H9 (cell line): ENCODE results near the gene TMEM106A. TPM values are rescaled to one million over a fixed set of nuclear protein-coding genes. Genes with fewer than 3 reads are reported as not detected.

Experiments used
- DNase-seq: peaks from one replicate; pipeline ENCODE4 v3.0.0-alpha.2; 2017
- H2AFZ ChIP-seq: one replicate; pipeline ENCODE4 v1.6.1; 2013; ENCODE audit warnings: mild to moderate bottlenecking, low read length, control low read depth, moderate library complexity
- H2AK5ac ChIP-seq: 2 replicates; pipeline ENCODE4 v1.6.1; 2013; ENCODE audit warnings: low read length, control low read depth, mixed read lengths; ENCODE audit not compliant: insufficient read length
- H2BK120ac ChIP-seq: one replicate; pipeline ENCODE4 v1.6.1; 2013; ENCODE audit warnings: low read depth, mild to moderate bottlenecking, low read length, control low read depth, inconsistent platforms; ENCODE audit not compliant: poor library complexity, severe bottlenecking
- H2BK12ac ChIP-seq: 2 replicates; pipeline ENCODE4 v1.6.1; 2013; ENCODE audit warnings: low read length, control low read depth, mixed read lengths, low read depth; ENCODE audit not compliant: insufficient read length
- H2BK15ac ChIP-seq: 2 replicates; pipeline ENCODE4 v1.6.1; 2013; ENCODE audit warnings: low read depth, low read length, control low read depth
- H2BK20ac ChIP-seq: one replicate; pipeline ENCODE4 v1.6.1; 2013; ENCODE audit warnings: low read depth, mild to moderate bottlenecking, low read length, control low read depth, inconsistent platforms; ENCODE audit not compliant: poor library complexity, severe bottlenecking
- H2BK5ac ChIP-seq: 2 replicates; pipeline ENCODE4 v1.6.1; 2013; ENCODE audit warnings: low read length, control low read depth, mixed read lengths; ENCODE audit not compliant: insufficient read length
- H3K14ac ChIP-seq: 2 replicates; pipeline ENCODE4 v1.6.1; 2013; ENCODE audit warnings: low read length, control low read depth; ENCODE audit not compliant: insufficient read depth
- H3K18ac ChIP-seq: 2 replicates; pipeline ENCODE4 v1.6.1; 2013; ENCODE audit warnings: low read depth, mild to moderate bottlenecking, mixed read lengths, low read length, control low read depth; ENCODE audit not compliant: insufficient read length
- H3K23ac ChIP-seq: 2 replicates; pipeline ENCODE4 v1.6.1; 2013; ENCODE audit warnings: low read length, control low read depth, mixed read lengths, low read depth; ENCODE audit not compliant: insufficient read length
- H3K23me2 ChIP-seq: 2 replicates; pipeline ENCODE4 v1.6.1; 2013; ENCODE audit warnings: low read depth, mild to moderate bottlenecking, mixed read lengths, low read length, control low read depth; ENCODE audit not compliant: insufficient read length, poor library complexity, severe bottlenecking
- H3K27ac ChIP-seq: 2 replicates; pipeline ENCODE4 v1.5.1; 2013; ENCODE audit warnings: low read length, control low read depth, mixed read lengths, low read depth; ENCODE audit not compliant: insufficient read length
- H3K27me3 ChIP-seq: 2 replicates; pipeline ENCODE4 v1.6.1; 2013; ENCODE audit warnings: low read length, control low read depth, inconsistent platforms; ENCODE audit not compliant: insufficient read depth
- H3K4ac ChIP-seq: 2 replicates; pipeline ENCODE4 v1.6.1; 2013; ENCODE audit warnings: low read depth, mild to moderate bottlenecking, control low read depth, inconsistent platforms, low read length, moderate library complexity
- H3K4me1 ChIP-seq: 2 replicates; pipeline ENCODE4 v1.6.1; 2013; ENCODE audit warnings: low read length, control low read depth, inconsistent platforms; ENCODE audit not compliant: insufficient read depth
- H3K4me2 ChIP-seq: 2 replicates; pipeline ENCODE4 v1.6.1; 2013; ENCODE audit warnings: low read length, control low read depth, mixed read lengths; ENCODE audit not compliant: insufficient read length, insufficient read depth
- H3K56ac ChIP-seq: 2 replicates; pipeline ENCODE4 v1.6.1; 2013; ENCODE audit warnings: low read depth, mild to moderate bottlenecking, mixed read lengths, low read length, control low read depth; ENCODE audit not compliant: insufficient read length
- H3K79me1 ChIP-seq: 2 replicates; pipeline ENCODE4 v1.6.1; 2013; ENCODE audit warnings: low read depth, mild to moderate bottlenecking, moderate library complexity, low read length, control low read depth, inconsistent platforms; ENCODE audit not compliant: insufficient read depth, poor library complexity, severe bottlenecking
- H3K79me2 ChIP-seq: 2 replicates; pipeline ENCODE4 v1.6.1; 2013; ENCODE audit warnings: low read length, control low read depth, inconsistent platforms; ENCODE audit not compliant: insufficient read depth
- H3K9ac ChIP-seq: 2 replicates; pipeline ENCODE4 v1.6.1; 2013; ENCODE audit warnings: low read length, control low read depth, mixed read lengths; ENCODE audit not compliant: insufficient read length; ENCODE audit errors: extremely low read depth
- H3K9me3 ChIP-seq: one replicate; pipeline ENCODE4 v1.6.1; 2013; ENCODE audit warnings: low read depth, low read length, inconsistent platforms; ENCODE audit not compliant: control insufficient read depth
- H3T11ph ChIP-seq: one replicate; pipeline ENCODE4 v1.6.1; 2013; ENCODE audit warnings: mild to moderate bottlenecking, low read length, control low read depth, inconsistent platforms
- H4K20me1 ChIP-seq: one replicate; pipeline ENCODE4 v1.6.1; 2013; ENCODE audit not compliant: control insufficient read depth, insufficient read length, insufficient read depth
- H4K5ac ChIP-seq: 2 replicates; pipeline ENCODE4 v1.6.1; 2013; ENCODE audit warnings: low read depth, mild to moderate bottlenecking, mixed read lengths, low read length, control low read depth; ENCODE audit not compliant: insufficient read length
- H4K8ac ChIP-seq: replicated peaks from 2 replicates; pipeline ENCODE4 v1.6.1; 2013; ENCODE audit warnings: low read length, control low read depth, mixed read lengths, low read depth; ENCODE audit not compliant: insufficient read length
- H4K91ac ChIP-seq: 2 replicates; pipeline ENCODE4 v1.6.1; 2013; ENCODE audit warnings: low read depth, mild to moderate bottlenecking, moderate library complexity, mixed read lengths, low read length, control low read depth; ENCODE audit not compliant: insufficient read length
- H3K27ac Mint-ChIP-seq, 3 experiments: 2 replicates in 2 of 3; 3 replicates in 1 of 3; pipeline ENCODE4 v1.8.0; 2020 to 2021; ENCODE audit warnings: mixed read lengths in 3 of 3, mild to moderate bottlenecking in 1 of 3, moderate library complexity in 1 of 3
- H3K27me3 Mint-ChIP-seq: 2 replicates; pipeline ENCODE4 v1.8.0; 2021; ENCODE audit warnings: low read depth, mild to moderate bottlenecking, moderate library complexity, mixed read lengths
- H3K36me3 Mint-ChIP-seq, 3 experiments: 2 replicates in 2 of 3; 3 replicates in 1 of 3; pipeline ENCODE4 v1.8.0; 2020 to 2021; ENCODE audit warnings: low read depth in 3 of 3, mixed read lengths in 3 of 3; ENCODE audit not compliant: insufficient read depth in 1 of 3
- H3K4me1 Mint-ChIP-seq, 2 experiments: 2 replicates each; pipeline ENCODE4 v1.8.0; 2020; ENCODE audit warnings: mixed read lengths in 2 of 2
- H3K4me3 Mint-ChIP-seq, 2 experiments: 2 replicates in 1 of 2; 3 replicates in 1 of 2; pipeline ENCODE4 v1.8.0; 2020 to 2021; ENCODE audit warnings: mild to moderate bottlenecking in 2 of 2, mixed read lengths in 2 of 2, moderate library complexity in 1 of 2
- H3K9me3 Mint-ChIP-seq, 2 experiments: 2 replicates in 1 of 2; 3 replicates in 1 of 2; pipeline ENCODE4 v1.8.0; 2020; ENCODE audit warnings: mild to moderate bottlenecking in 2 of 2, mixed read lengths in 2 of 2, moderate library complexity in 1 of 2
- CTCF ChIP-seq: fragments of 200-600 bp; sonication (generic); conservative IDR thresholded peaks from 3 replicates; pipeline ENCODE4 v1.8.0; 2021; ENCODE audit warnings: antibody characterized with exemption, mild to moderate bottlenecking
- WGBS: extraction: QIAGEN DNeasy Blood & Tissue Kit; methylation state at CpG from one replicate; pipeline ENCODE4 v1.1.7; 2013; ENCODE audit warnings: missing lambda C conversion rate, low lambda C conversion rate, mixed read lengths; ENCODE audit not compliant: insufficient read length; ENCODE audit errors: extremely low coverage; 5-methylcytosine and 5-hydroxymethylcytosine counted together
- total RNA-seq: library from RNA; stranded (reverse); gene quantifications from 2 replicates; pipeline ENCODE4 v1.2.1, GENCODE V29; 2021

TMEM106A gene
- total RNA-seq, 1 experiment from 2014 or later = 3.7 TPM

- H2BK120ac ChIP-seq = no peak overlapping the region
- H3K23ac ChIP-seq = no peak overlapping the region
- Mint-ChIP-seq H3K9me3 (no peaks in the 10 kb centered on the region), H3K27ac (no peak overlapping the region; a peak in 1 of 7 replicates), H3K4me1 (peaks cover 17 to 20% of the 10 kb centered on the region in 2 experiments), H3K36me3 (peaks cover 0 to 13% (median 13%) of the 10 kb centered on the region in 3 experiments; a peak in 5 of 7 replicates), H3K4me3 (peak overlapping the region; percentile 91 to 95), H3K27me3 (no peaks in the 10 kb centered on the region; the same call in 1 of the 2 replicates)
- H3K79me2 ChIP-seq = no peaks in the 10 kb centered on the region
- no peaks in the 10 kb centered on the region for H3K27me3 ChIP-seq
- H3K9ac ChIP-seq = no peak overlapping the region
- H2BK12ac ChIP-seq = no peak overlapping the region
- no peak overlapping the region for H2BK20ac ChIP-seq
- H2AK5ac ChIP-seq = no peak overlapping the region
- H3T11ph ChIP-seq = no peak overlapping the region
- H2BK15ac ChIP-seq = no peak overlapping the region
- H3K56ac ChIP-seq = no peak overlapping the region
- H3K4me2 ChIP-seq = peak overlapping the region; percentile 70
- no peak for TF ChIP-seq CTCF
- H3K23me2 ChIP-seq = peaks cover 7% of the 10 kb centered on the region
- no peak overlapping the region for H2BK5ac ChIP-seq
- H2AFZ ChIP-seq = no peak overlapping the region
- H3K4me1 ChIP-seq = 0 out of 2 replicates have a peak, but pooled peaks cover 3% of the 10 kb centered on the region
- no peak overlapping the region for H3K18ac ChIP-seq
- no peak overlapping the region for H4K5ac ChIP-seq
- H3K9me3 ChIP-seq = no peaks in the 10 kb centered on the region
- no peak overlapping the region for H4K8ac ChIP-seq
- no peak overlapping the region for H3K14ac ChIP-seq
- no peaks in the 10 kb centered on the region for H3K79me1 ChIP-seq
- no peaks in the 10 kb centered on the region for H4K20me1 ChIP-seq
- WGBS = no CpG with 5 or more reads among the region's 2 CpGs
- no peak overlapping the region for H3K4ac ChIP-seq
- no peak overlapping the region for H3K27ac ChIP-seq
- no peak for DNase-seq
- no peak overlapping the region for H4K91ac ChIP-seq
Observed at GRCh38 chr17:43211123-43211479, 574 bp upstream of the TMEM106A start.
